Gastrocnemius medialis (tissue), 4 donors: ENCODE measurements around the gene ARHGAP19. TPM values are rescaled to one million over a fixed set of nuclear protein-coding genes. Genes with fewer than 3 reads are reported as not detected.

Source experiments
- ATAC-seq, 2 donors: fragments of 150-250 bp; one replicate each; pipeline ENCODE4 v1.9.1; 2016
- DNase-seq, 2 donors: peaks; one replicate each; pipeline ENCODE4 v3.0.0-alpha.2; 2019
- H3K27ac ChIP-seq, 4 donors: fragments of 200-600 bp; sonication (generic); 1 replicate in 1 of 4; 2 replicates in 3 of 4; pipeline ENCODE4 v1.5.1; 2016 to 2018; ENCODE audit warnings: mild to moderate bottlenecking in 2 of 4, moderate library complexity in 1 of 4
- H3K27me3 ChIP-seq, 3 donors: fragments of 200-600 bp; sonication (generic) in 2 of 3; 1 replicate in 1 of 3; 2 replicates in 2 of 3; pipeline versions ENCODE4 v1.5.1 to v1.6.0; 2016 to 2019; ENCODE audit warnings: mild to moderate bottlenecking in 1 of 3, moderate library complexity in 1 of 3
- H3K36me3 ChIP-seq, 2 donors: fragments of 200-600 bp; sonication (generic) in 1 of 2; one replicate each; pipeline ENCODE4 v1.5.1; 2017 to 2018
- H3K4me1 ChIP-seq, 2 donors: fragments of 200-600 bp; sonication (generic) in 1 of 2; one replicate each; pipeline ENCODE4 v1.5.1; 2016 to 2017; ENCODE audit warnings: mild to moderate bottlenecking in 2 of 2
- H3K4me3 ChIP-seq, 4 donors: fragments of 200-600 bp; sonication (generic) in 3 of 4; 1 replicate in 1 of 4; 2 replicates in 3 of 4; pipeline ENCODE4 v1.5.1; 2016 to 2019; ENCODE audit warnings: mild to moderate bottlenecking in 2 of 4
- H3K9me3 ChIP-seq, 3 donors: fragments of 200-600 bp; sonication (generic) in 2 of 3; 1 replicate in 1 of 3; 2 replicates in 2 of 3; pipeline ENCODE4 v1.5.1; 2016 to 2019
- POLR2A ChIP-seq, 2 donors: fragments of 450-650 bp; IDR thresholded peaks; one replicate each; pipeline ENCODE4 v1.6.1; 2017; ENCODE audit warnings: antibody characterized with exemption in 2 of 2, mild to moderate bottlenecking in 2 of 2, moderate library complexity in 2 of 2
- in situ Hi-C, 4 donors: fragments of 200-750 bp; cut with MboI; loops; one replicate each; pipeline versions ENCODE4 v1.15.0 to v1.8.0; 2017; ENCODE audit warnings: low sequenced_read_pairs in 4 of 4
- intact Hi-C: fragments of 100-400 bp; cut with DNase I; formaldehyde crosslinking; loops from one replicate; pipeline ENCODE4 v1.15.1; 2023; ENCODE audit warnings: low total_unique reads
- total RNA-seq, 4 donors: library from RNA; depleted of rRNA; stranded (reverse); fragments of >200 nt; gene quantifications; one replicate each; pipeline versions ENCODE4 v1.1.0 to v1.2.3, GENCODE V29; 2016
- TF ChIP-seq, protein P1 (sequence below), 5 experiments: fragments of 450-650 bp in 3 of 5; fragments of 200-600 bp in 2 of 5; sonication (generic) in 2 of 5; IDR thresholded peaks in 4 of 5; conservative IDR thresholded peaks in 1 of 5; 1 replicate in 4 of 5; 2 replicates in 1 of 5; pipeline ENCODE4 v1.5.1; 2016 to 2019; ENCODE audit warnings: antibody characterized with exemption in 5 of 5, mild to moderate bottlenecking in 3 of 5, moderate library complexity in 3 of 5

ARHGAP19 gene
- total RNA-seq, 4 donors from 2014 or later: 1.7 to 12.3 (median 2.4) TPM

DNA sequence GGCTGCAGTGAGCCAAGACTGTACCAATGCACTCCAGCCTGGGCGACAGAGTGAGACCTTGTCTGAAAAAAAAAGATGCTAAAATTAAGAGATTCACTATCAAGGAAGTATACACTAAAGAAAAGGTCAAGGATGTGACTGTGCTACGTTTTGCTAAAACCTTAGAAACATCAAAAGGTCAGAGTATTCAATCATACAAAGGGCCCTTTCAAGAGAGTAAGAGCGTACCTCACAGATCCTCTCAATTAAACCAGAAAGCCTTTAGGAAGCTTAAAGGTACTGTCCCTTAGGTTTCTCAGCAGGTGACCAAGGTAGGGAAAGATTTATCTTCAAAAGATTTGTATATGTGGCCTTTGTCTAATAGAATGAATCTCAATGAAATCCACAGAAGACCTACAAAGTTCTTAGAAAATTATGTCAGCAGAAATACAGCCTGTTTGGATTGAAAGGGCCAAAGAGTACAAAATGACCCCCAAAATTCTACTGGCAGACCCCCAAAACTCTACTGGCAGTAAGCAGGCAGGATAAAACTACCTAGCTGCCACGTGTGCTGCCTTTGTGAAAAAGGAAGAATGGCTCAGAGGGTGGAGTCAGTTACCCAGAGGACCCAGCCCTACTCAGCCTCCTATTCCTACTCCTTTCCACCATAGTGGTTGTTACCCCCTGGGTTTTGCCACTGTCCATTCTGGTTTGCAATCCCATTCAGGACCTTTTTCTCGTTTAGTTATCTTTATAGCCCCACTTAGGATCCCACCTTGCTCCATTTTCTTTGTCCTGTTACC is 36.7 kb downstream of the ARHGAP19 start:
- H3K27ac ChIP-seq: no peak overlapping the region

DNA sequence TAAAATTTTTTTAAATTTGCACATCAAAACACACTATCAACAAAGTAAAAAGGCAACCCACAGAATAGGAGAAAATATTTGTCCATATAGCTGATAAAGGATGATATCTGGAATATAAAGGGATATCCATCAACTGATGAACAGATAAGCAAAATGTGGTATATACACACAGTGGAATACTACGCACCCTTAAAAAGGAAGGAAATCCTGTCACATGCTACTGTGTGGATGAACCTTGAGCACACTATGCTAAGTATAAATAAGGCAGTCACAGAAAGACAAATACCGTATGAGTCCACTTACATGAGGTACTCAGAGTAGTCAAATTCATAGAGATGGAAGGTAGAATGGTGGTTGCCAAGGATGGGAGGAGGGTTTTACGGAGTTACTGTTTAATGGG is 37.7 kb downstream of the ARHGAP19 start:
- no peaks in the 10 kb centered on the region for H3K4me1 ChIP-seq
- no peak for TF ChIP-seq POLR2A (IDR thresholded peaks at IDR 0.05)
- TF ChIP-seq, protein P1, sequence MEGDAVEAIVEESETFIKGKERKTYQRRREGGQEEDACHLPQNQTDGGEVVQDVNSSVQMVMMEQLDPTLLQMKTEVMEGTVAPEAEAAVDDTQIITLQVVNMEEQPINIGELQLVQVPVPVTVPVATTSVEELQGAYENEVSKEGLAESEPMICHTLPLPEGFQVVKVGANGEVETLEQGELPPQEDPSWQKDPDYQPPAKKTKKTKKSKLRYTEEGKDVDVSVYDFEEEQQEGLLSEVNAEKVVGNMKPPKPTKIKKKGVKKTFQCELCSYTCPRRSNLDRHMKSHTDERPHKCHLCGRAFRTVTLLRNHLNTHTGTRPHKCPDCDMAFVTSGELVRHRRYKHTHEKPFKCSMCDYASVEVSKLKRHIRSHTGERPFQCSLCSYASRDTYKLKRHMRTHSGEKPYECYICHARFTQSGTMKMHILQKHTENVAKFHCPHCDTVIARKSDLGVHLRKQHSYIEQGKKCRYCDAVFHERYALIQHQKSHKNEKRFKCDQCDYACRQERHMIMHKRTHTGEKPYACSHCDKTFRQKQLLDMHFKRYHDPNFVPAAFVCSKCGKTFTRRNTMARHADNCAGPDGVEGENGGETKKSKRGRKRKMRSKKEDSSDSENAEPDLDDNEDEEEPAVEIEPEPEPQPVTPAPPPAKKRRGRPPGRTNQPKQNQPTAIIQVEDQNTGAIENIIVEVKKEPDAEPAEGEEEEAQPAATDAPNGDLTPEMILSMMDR (IDR thresholded peaks at IDR 0.05 in 4 of 5, conservative IDR thresholded peaks at IDR 0.05 in 1 of 5): no peak
- ATAC-seq: no peak
- no peak for DNase-seq
- H3K27ac ChIP-seq: no peak overlapping the region
- H3K27me3 ChIP-seq: no peaks in the 10 kb centered on the region
- H3K36me3 ChIP-seq: peaks cover 0 to 9% of the 10 kb centered on the region in 2 donors
- no peak overlapping the region for H3K4me3 ChIP-seq
- H3K9me3 ChIP-seq: no peaks in the 10 kb centered on the region
- in situ Hi-C loops: no loop called here
- intact Hi-C loops: no loop called here

More for the DNA sequence above, 36.7 kb downstream of the ARHGAP19 start:
- in situ Hi-C loops (no loop called here), intact Hi-C loops (no loop called here)
- Histone ChIP-seq H3K4me3 (no peak overlapping the region), H3K27me3 (no peaks in the 10 kb centered on the region), H3K9me3 (no peaks in the 10 kb centered on the region), H3K36me3 (peaks cover 0 to 9% of the 10 kb centered on the region in 2 donors), H3K4me1 (no peaks in the 10 kb centered on the region)
- TF ChIP-seq, protein P1 (IDR thresholded peaks at IDR 0.05 in 4 of 5, conservative IDR thresholded peaks at IDR 0.05 in 1 of 5): no peak
- no peak for DNase-seq
- ATAC-seq: no peak

DNA sequence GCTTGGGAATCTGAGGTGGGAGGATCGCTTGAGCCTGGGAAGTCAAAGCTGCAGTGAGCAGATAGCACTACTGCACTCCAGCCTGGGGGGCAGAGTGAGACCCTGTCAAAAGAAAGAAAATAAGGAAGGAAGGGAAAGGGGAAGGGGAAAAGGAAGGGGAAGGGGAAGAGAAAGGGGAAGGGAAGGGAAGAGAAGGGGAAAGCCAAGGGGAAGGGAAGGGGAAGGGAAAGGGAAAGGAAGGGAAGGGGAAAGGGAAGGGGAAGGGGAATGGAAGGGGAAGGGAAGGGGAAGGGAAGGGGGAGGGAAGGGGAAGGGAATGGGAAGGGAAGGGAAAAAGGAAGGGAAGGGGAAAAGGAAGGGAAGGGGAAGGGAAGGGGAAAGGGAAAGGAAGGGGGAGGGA is 41.5 kb downstream of the ARHGAP19 start:
- no peak for DNase-seq
- Histone ChIP-seq H3K27me3 (no peaks in the 10 kb centered on the region), H3K4me1 (no peaks in the 10 kb centered on the region), H3K9me3 (no peaks in the 10 kb centered on the region), H3K27ac (no peak overlapping the region), H3K36me3 (peaks cover 0 to 6% of the 10 kb centered on the region in 2 donors), H3K4me3 (no peak overlapping the region)
- in situ Hi-C loops (no loop called here), intact Hi-C loops (no loop called here)
- no peak for ATAC-seq
- TF ChIP-seq POLR2A (IDR thresholded peaks at IDR 0.05): no peak
- TF ChIP-seq, protein P1 (IDR thresholded peaks at IDR 0.05 in 4 of 5, conservative IDR thresholded peaks at IDR 0.05 in 1 of 5): no peak

DNA sequence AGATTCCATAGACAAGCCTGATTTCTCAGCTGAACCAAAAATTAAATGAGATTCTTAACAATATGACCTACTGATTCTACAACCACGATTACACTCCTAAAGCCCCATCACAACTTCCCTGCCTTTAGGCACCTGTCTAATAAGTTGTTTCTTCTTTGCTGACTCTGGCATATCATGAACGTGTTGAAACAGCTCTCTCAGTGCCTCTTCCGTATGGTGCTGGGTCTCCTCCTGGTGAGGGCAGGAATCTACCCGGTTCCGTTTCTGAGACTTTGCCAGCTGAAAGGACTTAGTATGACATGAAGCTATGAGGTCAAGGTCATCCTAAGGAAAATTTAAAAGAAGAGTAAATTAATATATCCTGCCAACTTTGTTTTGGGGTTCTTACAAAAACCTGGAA is 48.6 kb downstream of the ARHGAP19 start:
- ATAC-seq (no peak), DNase-seq (no peak)
- intact Hi-C loops (no loop called here), in situ Hi-C loops (no loop called here)
- Histone ChIP-seq H3K27ac (no peak overlapping the region), H3K4me3 (no peak overlapping the region), H3K4me1 (peaks cover 0 to 8% of the 10 kb centered on the region in 2 donors), H3K36me3 (peaks cover 0 to 6% of the 10 kb centered on the region in 2 donors), H3K27me3 (no peaks in the 10 kb centered on the region), H3K9me3 (no peaks in the 10 kb centered on the region)
- no peak for TF ChIP-seq POLR2A (IDR thresholded peaks at IDR 0.05)
- TF ChIP-seq, protein P1 (IDR thresholded peaks at IDR 0.05 in 4 of 5, conservative IDR thresholded peaks at IDR 0.05 in 1 of 5): no peak
